ENCODE results near the gene FCRL6. TPM values are rescaled to one million over a fixed set of nuclear protein-coding genes. Genes with fewer than 3 reads are reported as not detected.

Gene FCRL6
- total RNA-seq, 2 donors from 2014 or later: not detected

GRCh38 chr1:159862031-159862430, 59.9 kb downstream of the FCRL6 start:
- Histone ChIP-seq H3K9me3 (no peaks in the 10 kb centered on the region), H3K36me3 (no peaks in the 10 kb centered on the region), H3K4me3 (no peak overlapping the region), H3K4me1 (replicated peaks) (no peaks in the 10 kb centered on the region), H3K27ac (no peak overlapping the region), H3K27me3 (replicated peaks; ENCODE audit: insufficient read depth) (no peaks in the 10 kb centered on the region)
- intact Hi-C loops (cut with DNase I): no loop called here
- TF ChIP-seq POLR2AphosphoS5 (IDR thresholded peaks at IDR 0.05) (no peak), POLR2A (IDR thresholded peaks at IDR 0.05) (no peak), CTCF (IDR thresholded peaks at IDR 0.05) (no peak)
- 78% methylated on average over 5 of the region's 5 CpGs for WGBS
- no peak for DNase-seq (ENCODE audit: low spot score)

GRCh38 chr1:159862557-159862956, 60.4 kb downstream of the FCRL6 start, which contains the start of gene VSIG8:
VSIG8 (minus strand) TSS chr1:159862657; CDS start chr1:159862521, 136 bp downstream.
- Histone ChIP-seq H3K4me1 (replicated peaks) (no peaks in the 10 kb centered on the region), H3K4me3 (no peak within 1 kb of the TSS), H3K36me3 (no peaks in the 10 kb centered on the region), H3K27ac (no peak within 1 kb of the TSS), H3K9me3 (no peaks in the 10 kb centered on the region), H3K27me3 (replicated peaks; ENCODE audit: insufficient read depth) (no peaks in the 10 kb centered on the region)
- 83% methylated on average over 4 of the region's 4 CpGs for WGBS
- TF ChIP-seq POLR2AphosphoS5 (IDR thresholded peaks at IDR 0.05) (no peak), POLR2A (IDR thresholded peaks at IDR 0.05) (no peak), CTCF (IDR thresholded peaks at IDR 0.05) (no peak)
- intact Hi-C loops (cut with DNase I): no loop called here
- DNase-seq (ENCODE audit: low spot score): no peak

GRCh38 chr1:159864262-159864661, 62.1 kb downstream of the FCRL6 start:
- H3K9me3 ChIP-seq: no peaks in the 10 kb centered on the region
- H3K36me3 ChIP-seq: no peaks in the 10 kb centered on the region
- WGBS: 92% methylated on average over 2 of the region's 2 CpGs
- no peaks in the 10 kb centered on the region for H3K27me3 ChIP-seq (replicated peaks; ENCODE audit: insufficient read depth)
- intact Hi-C loops (cut with DNase I): no loop called here
- H3K27ac ChIP-seq: no peak overlapping the region
- no peak overlapping the region for H3K4me3 ChIP-seq
- no peak for DNase-seq (ENCODE audit: low spot score)
- H3K4me1 ChIP-seq (replicated peaks): no peaks in the 10 kb centered on the region
- TF ChIP-seq POLR2AphosphoS5 (IDR thresholded peaks at IDR 0.05): no peak
- no peak for TF ChIP-seq POLR2A (IDR thresholded peaks at IDR 0.05)
- no peak for TF ChIP-seq CTCF (IDR thresholded peaks at IDR 0.05)

Small RNAs within 50 kb of the gene (small RNA-seq; reads per million reads assigned to genes)
- 0 to 0.10 reads per million in 2 donors for gene RF00570

Other genes starting within 250 kb of the FCRL6 start
- not detected for gene APCS, start 214.5 kb upstream of the FCRL6 start, total RNA-seq
- under 1 TPM in 1 of 2 donors, not detected in 1; 0.55 TPM for gene CRP, start 87.8 kb upstream of the FCRL6 start, total RNA-seq
- gene DUSP23, start 21.4 kb upstream of the FCRL6 start, total RNA-seq: 10 to 100 TPM; 79.3 to 85.0 TPM
- 1 to 10 TPM; 1.1 to 1.2 TPM for gene SLAMF8, start 24.5 kb downstream of the FCRL6 start, total RNA-seq
- gene VSIG8, start 60.3 kb downstream of the FCRL6 start, total RNA-seq: not detected
- 1 to 10 TPM in 1 of 2 donors, not detected in 1; 2.6 TPM for gene CFAP45, start 97.8 kb downstream of the FCRL6 start, total RNA-seq
- 100 to 1,000 TPM in 1 of 2 donors, 10 to 100 TPM in 1; 97.1 to 386 TPM for gene TAGLN2, start 123.1 kb downstream of the FCRL6 start, total RNA-seq
- gene IGSF9, start 143.3 kb downstream of the FCRL6 start, total RNA-seq: 10 to 100 TPM in 1 of 2 donors, 1 to 10 TPM in 1; 7.6 to 17.3 TPM
- gene SLAMF9, start 151.9 kb downstream of the FCRL6 start, total RNA-seq: not detected
- 1 to 10 TPM; 5.9 to 8.4 TPM for gene PIGM, start 229.6 kb downstream of the FCRL6 start, total RNA-seq